GM18870 (cell line): ENCODE data around the gene PIERCE2.
"Not testable (repeated sequence)": the region's sequence is repeated elsewhere in the genome, so short reads cannot be mapped to it uniquely, and the experiment has no call there.

Experiments
- ATAC-seq: cut with Tn5 transposase; IDR thresholded peaks from one replicate; pipeline ENCODE4 v1.9.1; 2021; ENCODE audit warnings: moderate library complexity; ENCODE audit not compliant: unreplicated experiment

Gene PIERCE2, protein sequence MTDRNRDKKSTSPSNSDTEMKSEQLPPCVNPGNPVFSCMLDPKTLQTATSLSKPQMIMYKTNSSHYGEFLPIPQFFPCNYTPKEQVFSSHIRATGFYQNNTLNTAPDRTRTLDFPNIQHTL

DNA sequence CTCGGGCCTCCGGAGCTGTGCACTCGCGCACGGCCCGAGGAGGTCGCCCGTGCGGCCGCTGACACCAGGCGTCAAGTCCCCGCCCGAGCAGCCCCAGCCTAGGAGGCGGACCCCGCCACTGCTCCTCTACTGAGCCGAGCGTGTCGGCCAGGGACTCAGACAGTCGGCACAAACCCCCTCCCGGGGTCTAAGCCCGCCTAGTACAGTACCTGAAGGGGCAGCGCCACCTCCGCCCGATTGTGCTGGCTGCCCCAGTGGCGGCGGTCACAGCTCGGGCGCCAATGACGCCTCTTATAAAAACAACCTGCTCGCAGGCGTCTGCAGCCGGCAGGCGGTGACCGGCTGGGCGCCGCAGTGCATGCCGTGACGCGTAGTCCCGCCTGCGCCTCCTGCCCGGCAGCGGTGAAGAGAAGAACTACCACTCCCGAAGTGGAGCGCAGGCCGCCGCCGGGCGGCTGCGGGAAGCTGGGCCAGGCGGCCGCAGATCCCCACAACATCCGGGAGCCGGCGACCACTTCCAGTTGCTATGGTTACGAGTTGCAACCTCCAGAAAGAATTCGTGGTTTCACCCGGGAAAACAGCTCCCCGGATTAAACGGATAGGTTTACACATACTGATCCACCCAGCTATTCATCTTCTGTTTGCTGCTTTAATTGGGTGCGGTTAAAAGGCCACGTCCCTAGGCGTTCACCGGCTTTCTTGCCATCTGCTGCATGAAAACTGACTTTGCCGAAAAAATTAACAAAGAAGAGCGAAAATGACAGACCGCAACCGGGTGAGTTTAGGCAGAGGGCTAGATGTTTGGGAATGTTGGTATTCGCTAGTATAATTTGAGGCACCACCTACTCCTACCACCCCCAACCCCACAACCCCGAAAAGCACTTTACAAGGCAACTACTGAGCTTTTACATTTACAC lies at the start of gene PIERCE2, which contains the start of gene CCPG1:
Gene PIERCE2, plus strand, starts transcription at position 484 of the 917 bp plus-strand sequence. Its CDS starts 274 bp downstream, at position 758.
Gene CCPG1, minus strand, starts transcription at position 348 of the 917 bp plus-strand sequence. CDS start 18,935 bp downstream, outside the sequence.
- ATAC-seq: peak; percentile 92

DNA sequence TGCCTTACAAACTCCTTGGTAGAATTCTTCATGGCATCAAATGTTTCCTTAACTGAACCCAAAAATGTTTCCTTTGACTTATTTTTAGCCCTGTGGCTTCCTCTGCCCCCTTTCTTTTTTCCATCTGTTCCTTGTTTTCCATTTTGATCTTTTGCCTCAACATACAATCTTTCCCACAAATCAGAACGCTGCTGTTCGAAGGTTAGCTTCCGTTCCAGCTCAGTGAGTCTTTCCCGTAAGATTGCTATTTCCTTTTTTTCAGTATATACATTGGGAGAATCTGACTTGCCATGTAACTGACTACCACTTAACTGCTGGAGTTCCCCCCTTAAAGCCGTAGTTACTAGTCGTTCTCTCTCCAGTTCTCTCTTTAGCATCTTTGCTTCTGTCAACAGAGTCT lies 48.0 kb upstream of the PIERCE2 start:
- no peak for ATAC-seq

DNA sequence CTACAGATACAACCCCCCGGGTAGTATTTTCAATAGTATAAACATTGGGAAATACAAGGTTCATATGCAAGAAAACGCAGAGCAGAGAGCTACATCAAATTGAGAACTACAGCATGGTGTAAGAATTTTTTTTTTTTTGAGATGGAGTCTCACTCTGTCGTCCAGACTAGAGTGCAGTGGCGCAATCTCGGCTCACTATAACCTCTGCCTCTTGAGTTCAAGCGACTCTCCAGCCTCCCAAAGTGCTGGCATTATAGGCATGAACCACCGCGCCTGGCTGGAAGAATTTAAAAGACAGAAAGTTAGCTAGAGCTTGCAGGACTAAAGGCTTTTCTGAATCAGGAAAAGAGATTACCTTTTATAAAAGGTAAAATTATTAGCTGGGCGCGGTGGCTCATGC lies 47.2 kb upstream of the PIERCE2 start:
- no peak for ATAC-seq

DNA sequence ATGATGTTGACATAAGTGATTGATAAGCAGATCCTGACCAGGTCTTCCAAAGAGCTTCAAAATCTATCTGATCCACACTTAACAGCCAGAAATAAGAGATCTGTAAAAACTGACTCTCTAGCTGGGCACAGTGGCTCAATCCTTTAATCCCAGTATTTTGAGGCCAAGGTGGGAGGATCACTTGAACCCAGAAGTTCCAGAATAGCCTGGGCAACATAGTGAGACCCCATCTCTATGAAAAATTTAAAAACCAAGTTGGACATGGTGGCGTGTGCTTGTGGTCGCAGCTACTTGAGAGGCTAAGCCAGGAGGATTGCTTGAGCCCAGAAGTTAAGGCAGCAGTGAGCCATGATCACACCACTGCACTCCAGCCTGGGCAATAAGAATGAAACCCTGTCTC lies 45.7 kb upstream of the PIERCE2 start:
- ATAC-seq: no peak

DNA sequence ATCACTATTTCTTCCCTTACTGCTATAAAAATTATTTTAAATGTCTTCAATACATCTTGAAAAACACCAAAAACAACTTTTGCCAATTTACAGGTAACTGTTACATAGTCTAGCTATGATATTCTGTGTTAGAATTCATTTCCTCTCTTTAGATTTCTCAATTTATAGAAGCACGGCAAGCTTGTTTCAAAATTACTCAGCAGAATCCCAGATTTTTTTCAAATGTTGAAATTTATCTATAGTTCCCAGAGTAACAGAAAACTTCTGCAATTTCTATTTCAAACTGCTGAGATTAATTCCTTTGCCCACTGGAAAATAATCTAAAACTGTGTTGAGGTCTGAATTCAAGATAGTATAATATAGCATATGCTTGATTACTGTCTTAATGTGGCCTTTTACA lies 41.3 kb upstream of the PIERCE2 start:
- no peak for ATAC-seq

DNA sequence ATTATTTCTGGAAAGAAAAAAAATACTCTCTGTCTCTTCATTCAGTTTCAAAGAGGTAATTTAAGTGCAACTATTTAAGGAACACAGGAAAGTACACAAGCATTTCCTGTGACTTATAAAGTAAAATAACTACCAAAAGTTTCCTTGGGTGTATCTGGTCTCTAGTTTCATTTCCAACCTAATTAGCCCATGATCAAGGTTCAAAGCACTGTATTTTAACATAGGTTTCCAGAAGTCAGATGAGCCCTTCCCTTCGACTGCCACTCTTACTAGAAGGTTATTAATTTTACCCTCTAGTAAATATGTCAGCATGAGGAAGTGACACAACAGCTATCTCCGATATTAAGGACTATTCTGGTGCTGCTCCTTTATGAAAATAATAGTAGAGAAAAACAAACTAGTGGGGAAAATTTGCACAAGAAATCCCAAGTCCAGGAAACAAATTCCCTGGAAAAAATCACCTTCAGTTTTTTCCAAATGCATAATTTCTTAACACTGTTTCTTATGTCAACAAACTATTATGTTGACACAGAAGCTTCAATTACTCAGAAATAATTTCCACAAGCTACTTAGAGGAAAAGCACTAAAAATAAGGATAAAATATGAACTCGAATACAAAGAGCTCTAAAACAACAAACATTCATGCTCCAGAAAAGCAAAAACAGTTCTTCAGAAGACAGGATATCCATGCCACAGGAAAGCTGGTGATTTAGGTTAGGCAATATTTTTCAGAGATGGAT lies 35.4 kb upstream of the PIERCE2 start:
- ATAC-seq: peak; percentile 61

DNA sequence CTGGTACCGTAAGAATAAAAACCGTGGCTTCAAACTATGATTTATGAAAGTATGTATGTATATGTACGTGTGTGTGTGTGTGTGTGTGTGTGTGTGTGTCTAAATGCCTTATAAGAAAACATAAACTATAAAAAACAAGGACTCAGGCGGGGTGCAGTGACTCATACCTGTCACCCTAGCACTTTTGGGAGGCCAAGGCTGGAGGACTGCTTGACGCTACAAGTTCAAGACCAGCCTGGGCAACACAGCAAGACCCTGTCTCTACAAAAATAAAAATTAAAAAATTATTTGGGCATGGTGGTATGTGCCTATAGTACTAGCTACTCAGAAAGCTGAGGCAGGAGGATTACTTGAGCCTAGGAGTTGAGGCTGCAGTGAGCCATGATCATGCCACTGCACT lies 29.2 kb upstream of the PIERCE2 start:
- ATAC-seq: no peak

DNA sequence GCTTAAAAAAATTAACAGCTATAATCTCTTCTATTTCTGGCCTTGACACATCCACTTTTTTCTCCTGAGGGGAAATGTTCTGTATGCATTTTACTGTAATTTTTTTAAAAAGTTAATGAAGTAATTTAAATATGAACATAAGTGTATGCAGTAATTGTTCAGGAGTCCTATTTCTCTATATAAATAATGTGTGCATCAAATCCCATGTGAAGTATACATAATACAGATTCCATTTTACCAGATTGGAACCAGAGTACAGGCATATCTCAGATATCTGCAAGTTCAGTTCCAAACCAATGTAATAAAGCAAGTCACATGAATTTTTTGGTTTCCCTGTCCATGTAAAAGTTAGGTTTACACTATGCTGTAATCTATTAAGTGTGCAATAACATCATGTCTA lies 26.7 kb upstream of the PIERCE2 start:
- ATAC-seq: no peak

DNA sequence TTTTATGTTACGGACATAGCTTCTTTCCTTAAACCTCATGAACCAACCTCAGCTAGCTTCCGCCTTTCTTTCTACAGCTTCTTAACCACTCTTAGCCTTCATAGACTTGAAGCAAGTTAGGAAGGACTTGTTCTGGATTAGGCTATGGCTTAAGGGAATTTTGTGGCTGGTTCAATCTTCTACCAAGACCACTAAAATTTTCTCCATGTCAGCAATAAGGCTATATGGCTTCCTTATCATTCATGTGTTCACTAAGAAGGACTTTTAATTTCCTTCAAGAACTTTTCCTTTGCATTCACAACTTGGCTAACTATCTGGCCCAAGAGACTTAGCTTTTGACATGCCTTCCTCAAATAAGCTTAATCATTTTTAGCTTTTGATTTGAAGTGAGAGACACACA lies 24.6 kb upstream of the PIERCE2 start:
- no peak for ATAC-seq

DNA sequence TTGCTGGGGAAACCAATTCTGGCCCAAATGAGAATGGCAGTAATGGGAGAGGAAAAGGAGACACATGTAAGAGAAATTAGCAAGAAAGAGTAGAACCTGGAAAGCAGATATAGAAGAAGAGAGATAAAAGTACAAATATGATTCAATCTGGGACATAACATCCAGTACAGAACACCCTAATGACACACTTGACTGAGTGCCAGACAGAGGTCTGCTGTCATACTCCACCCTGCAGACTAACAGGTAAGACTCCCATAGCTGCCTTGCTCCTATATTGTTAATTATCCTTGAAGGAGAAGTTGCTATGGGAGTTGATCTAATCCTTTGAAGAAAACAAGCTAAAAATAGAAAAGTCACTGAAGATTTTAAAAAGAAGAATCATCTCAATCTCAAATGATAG lies 21.3 kb upstream of the PIERCE2 start:
- ATAC-seq: no peak

DNA sequence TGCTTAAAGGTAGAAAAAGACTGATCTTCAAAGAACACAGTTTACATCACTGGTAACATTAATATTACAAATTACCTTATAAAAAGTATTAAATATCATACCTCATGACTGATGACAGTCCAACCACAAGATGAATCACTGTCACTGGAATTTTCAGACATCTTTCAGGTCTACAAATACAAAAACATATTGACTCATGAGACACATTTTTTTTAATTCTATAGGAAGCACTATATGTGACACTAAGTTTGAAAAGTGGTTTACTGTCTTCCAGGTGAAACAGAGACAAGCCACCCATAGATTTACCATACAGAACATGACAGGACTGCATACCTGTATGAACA lies 19.1 kb upstream of the PIERCE2 start:
- no peak for ATAC-seq

DNA sequence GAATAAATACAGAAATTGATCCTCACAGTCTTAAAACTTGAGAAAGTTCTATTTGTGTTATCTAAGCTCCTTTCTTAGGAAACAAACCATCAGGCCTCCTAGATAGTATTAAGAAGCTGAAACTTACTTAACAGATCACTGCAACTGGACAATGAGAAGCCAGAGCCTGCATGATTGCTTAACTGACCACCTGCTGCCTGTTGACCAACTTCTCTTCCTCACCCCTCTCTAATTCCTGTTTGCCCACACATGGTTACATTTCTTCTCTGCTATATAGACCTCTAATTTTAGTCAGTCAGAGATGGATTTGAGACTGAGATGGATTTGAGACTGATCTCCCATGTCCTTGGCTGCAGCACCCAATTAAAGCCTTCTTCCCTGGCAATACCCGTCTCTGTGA lies 13.6 kb upstream of the PIERCE2 start:
- no peak for ATAC-seq

DNA sequence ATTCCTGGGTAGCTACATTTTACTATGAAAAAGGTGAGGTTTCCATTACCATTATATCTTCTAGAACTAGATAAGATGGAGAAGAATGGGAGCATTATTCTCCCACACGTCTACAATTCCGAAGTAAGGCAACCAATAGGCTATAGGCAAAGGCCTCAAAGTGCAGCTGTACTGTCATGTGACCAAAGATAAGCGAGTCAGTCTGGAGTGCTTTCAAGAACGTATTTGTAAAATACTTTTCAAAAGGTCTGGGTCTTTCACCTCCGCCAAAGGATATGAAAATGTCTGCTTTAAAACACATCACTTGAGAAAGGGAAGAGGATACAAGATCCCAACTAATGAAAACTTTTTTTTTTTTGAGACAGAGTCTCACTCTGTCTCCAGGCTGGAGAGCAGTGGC lies 10.1 kb upstream of the PIERCE2 start:
- no peak for ATAC-seq

DNA sequence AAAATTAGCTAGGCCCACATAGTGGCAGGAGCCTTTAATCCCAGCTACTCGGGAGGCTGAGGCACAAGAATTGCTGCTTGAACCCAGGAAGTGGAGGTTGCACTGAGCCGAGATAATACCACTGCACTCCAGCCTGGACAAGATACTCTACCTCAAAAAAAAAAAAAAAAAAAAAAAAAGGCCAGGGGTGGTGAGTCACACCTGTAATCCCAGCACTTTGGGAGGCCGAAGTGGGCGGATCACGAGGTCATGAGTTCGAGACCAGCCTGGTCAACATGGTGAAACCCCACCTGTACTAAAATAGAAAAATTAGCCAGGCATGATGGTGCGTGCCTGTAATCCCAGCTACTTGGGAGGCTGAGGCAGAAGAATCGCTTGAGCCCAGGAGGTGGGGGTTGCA lies 8.2 kb upstream of the PIERCE2 start:
- ATAC-seq: not testable (repeated sequence)

DNA sequence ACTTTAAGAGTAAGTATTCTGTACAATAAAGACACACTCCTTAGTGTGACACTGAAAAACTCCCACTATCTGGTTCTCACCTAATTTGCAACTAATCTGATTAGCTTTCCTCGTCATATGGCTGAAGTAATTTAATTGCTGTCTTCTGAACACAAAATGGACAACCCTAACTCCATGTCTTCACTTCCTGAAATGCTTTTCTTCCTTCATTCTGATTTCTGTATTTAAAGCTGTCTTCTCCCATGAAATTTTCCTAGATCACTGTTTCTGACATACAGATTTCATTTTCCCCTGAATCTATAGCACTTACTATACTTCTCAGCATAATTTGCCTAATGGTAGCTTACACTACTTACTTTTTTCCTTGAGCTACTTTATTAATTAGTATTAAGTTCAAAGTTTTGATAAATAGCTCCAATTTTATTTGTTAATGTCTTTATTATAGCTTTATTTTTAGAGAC lies 6.5 kb upstream of the PIERCE2 start:
- no peak for ATAC-seq

DNA sequence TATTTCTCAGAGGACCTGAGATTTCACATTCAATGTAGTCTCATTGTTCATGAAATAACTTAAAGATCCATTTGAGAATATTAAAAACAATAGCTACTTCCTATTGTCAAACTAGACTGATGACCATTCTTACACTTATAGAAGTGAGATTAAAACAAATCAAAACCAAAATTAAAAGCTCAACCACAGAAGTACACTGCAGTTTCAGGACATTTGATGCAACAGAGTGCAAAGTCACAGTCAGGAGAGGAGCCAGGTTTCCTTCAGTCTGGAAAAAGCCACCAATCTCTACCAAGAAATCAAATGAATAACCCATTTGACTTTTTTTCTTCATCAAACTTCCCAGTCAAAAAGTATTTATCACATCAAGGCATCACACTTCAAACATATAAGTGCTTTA lies 5.6 kb upstream of the PIERCE2 start:
- ATAC-seq: peak; percentile 53

DNA sequence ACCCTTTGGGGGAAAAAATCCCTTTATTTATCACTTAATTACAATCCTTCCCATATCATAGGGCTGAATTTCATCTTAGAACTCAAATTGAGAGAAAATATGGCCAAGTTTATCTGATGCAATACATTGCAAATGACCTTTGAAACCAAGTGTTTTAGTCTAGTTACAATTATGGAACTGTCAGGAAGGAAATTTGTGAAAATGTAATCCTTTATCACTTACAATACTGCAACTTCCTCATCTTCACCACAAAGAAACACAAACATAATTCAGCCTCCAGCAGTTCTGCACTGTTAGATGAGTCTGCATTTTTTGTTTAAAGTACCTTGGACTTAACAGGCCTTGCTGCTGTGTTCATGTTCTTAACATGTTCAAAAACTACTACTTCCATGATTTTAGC lies 4.8 kb upstream of the PIERCE2 start:
- ATAC-seq: peak; percentile 13

DNA sequence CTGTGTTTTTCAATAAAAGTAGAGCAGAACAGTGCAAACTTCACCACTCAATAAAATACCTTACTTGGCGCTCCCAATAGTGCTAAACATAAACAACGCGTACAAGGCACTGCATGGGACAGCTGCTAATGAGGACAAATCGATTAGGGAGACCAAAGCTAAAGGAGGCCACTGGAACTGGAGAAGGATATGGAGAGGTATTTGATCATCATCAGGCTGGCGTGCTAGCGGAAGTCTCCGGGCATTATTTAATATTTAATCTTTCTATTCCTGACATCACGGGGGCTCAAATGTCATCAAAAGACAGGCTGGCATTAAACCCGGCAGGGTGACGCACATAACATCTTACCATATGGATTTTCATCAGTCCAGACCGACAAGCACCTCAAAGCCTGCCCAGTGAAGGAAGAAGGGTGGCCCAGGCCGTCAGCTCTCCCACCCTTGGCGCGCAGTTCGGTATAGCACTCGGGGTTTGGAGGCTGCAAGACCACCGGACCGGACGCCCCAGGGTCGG lies 740 bp upstream of the PIERCE2 start:
- ATAC-seq: peak; percentile 11

DNA sequence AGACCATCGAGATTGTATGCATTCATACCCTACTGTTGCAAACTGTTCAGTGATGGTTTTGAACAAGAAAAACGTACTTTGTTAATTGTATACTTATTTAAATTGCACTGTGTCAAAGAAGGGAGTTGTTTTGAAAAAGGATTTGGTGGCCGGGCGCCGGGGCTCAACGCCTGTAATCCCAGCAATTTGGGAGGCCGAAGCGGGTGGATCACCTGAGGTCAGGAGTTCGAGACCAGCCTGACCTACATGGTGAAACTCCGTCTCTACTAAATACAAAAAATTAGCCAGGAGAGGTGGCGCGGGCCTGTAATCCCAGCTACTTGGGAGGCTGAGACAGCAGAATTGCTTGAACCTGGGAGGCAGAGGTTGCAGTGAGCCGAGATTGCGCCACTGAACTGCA lies 681 bp downstream of the PIERCE2 start:
- not testable (repeated sequence) for ATAC-seq

DNA sequence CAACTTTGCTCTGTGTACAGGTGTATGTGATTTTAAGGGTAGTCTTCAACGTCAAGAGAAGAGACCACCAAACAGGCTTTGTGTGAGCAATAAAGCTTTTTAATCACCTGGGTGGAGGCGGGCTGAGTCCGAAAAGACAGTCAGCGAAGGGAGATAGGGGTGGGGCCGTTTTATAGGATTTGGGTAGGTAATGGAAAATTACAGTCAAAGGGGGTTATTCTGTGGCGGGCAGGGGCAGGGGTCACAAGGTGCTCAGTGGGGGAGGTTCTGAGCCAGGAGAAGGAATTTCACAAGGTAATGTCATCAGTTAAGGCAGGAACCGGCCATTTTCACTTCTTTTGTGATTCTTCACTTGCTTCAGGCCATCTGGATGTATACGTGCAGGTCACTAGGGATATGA lies 9.4 kb downstream of the PIERCE2 start:
- not testable (repeated sequence) for ATAC-seq

DNA sequence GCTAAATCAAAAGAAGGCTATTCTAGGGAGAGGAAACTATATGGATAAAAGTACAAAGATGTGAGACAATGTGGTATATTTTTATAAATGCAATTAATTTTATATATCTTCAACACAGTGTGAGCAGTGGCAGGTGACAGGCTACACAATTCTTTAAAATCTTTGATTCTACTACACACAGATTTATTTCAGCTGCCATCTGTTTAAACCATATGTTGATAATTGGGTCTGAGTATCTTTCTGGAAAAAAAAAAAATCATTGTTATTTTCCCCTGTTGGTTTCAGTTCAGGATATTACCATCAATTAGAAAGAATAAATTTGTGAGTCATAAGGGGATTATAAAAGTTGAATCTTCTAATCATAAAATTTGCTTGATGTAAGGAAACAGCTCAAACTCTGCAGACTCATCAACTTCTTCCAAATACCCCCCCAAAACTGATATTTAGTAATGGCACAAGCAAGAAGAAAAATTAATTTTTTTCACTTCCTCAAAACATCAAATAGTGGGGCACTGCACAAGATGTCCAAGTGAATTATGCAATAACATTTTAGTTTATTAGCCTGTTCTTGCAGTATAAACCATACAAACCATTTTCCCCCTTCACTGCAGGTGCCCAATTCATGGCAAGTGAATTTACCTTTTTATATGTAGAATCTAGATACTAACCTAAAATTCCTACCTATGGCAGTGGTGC lies 12.0 kb downstream of the PIERCE2 start:
- no peak for ATAC-seq
